NCI-H2029 (cell line): Measurements from ENCODE around the gene GMPPA.

Experiments used
- DNase-seq: peaks from one replicate; lab custom pipeline; 2025; lab: John Stamatoyannopoulos, UW

The GMPPA gene

GRCh38 chr2:219468410-219469185 lies 30.1 kb upstream of the GMPPA start:
- DNase-seq, result no peak

- no peak for DNase-seq
Observed at GRCh38 chr2:219469186-219469724, 29.4 kb upstream of the GMPPA start.

- DNase-seq, result no peak
Observed at GRCh38 chr2:219470429-219470828, 28.3 kb upstream of the GMPPA start.

- DNase-seq, result no peak
Observed at GRCh38 chr2:219471476-219472371, 27.0 kb upstream of the GMPPA start.

GRCh38 chr2:219472629-219473187 lies 26.0 kb upstream of the GMPPA start:
- no peak for DNase-seq

GRCh38 chr2:219473511-219473910 lies 25.2 kb upstream of the GMPPA start:
- DNase-seq, result no peak

- DNase-seq, result no peak
Observed at GRCh38 chr2:219474285-219475060, 24.2 kb upstream of the GMPPA start.

- DNase-seq, result no peak
Observed at GRCh38 chr2:219475278-219475677, 23.4 kb upstream of the GMPPA start.

- DNase-seq, result peak; percentile 25
Observed at GRCh38 chr2:219475697-219476651, 22.7 kb upstream of the GMPPA start.

GRCh38 chr2:219476652-219477151 lies 22.0 kb upstream of the GMPPA start:
- no peak for DNase-seq

GRCh38 chr2:219477179-219477578 lies 21.5 kb upstream of the GMPPA start:
- no peak for DNase-seq

GRCh38 chr2:219477815-219478214 lies 20.9 kb upstream of the GMPPA start:
- DNase-seq, result no peak

GRCh38 chr2:219478916-219479315 lies 19.8 kb upstream of the GMPPA start:
- no peak for DNase-seq

GRCh38 chr2:219480004-219480403 lies 18.7 kb upstream of the GMPPA start:
- DNase-seq, result no peak

- DNase-seq, result no peak
Observed at GRCh38 chr2:219482674-219483405, 15.9 kb upstream of the GMPPA start.

GRCh38 chr2:219483451-219484342 lies 15.0 kb upstream of the GMPPA start:
- no peak for DNase-seq

- DNase-seq, result no peak
Observed at GRCh38 chr2:219484343-219485200, 14.1 kb upstream of the GMPPA start.

GRCh38 chr2:219485201-219485580 lies 13.5 kb upstream of the GMPPA start:
- no peak for DNase-seq
